ENCODE results near the gene TATDN3.

The TATDN3 gene

DNA sequence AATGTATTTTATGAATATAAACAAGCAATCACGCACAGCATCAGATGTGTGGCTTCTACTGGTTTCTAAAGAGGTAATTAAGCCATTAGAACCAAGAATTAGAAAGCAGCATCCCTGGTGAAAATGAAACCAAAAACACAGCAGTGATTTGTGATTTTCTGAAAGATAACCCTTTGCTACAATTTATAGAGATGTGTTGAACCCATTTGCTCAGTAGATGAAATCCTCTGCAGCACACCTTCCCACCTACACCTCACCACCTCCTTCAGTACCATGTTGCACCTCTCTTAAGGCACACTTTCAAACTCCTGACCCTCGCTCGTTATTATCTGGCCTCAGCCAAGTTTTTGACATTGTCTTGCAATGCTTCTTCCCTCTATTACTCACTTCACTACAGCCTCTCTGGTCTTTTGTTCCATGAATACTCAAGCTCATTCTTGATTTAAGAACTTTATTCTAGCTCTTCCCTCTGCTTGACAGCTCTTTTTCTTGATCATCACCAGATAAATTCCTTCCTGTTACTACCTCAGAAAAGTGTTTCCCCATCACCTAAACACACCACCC is 38.7 kb upstream of the TATDN3 start:
- peak overlapping the region; percentile 38 for H3K4me3 ChIP-seq (ENCODE audit: control insufficient read depth, low read depth, low read length)
- DNase-seq (ENCODE audit: low read depth), result no peak
- TF ChIP-seq, protein P1, sequence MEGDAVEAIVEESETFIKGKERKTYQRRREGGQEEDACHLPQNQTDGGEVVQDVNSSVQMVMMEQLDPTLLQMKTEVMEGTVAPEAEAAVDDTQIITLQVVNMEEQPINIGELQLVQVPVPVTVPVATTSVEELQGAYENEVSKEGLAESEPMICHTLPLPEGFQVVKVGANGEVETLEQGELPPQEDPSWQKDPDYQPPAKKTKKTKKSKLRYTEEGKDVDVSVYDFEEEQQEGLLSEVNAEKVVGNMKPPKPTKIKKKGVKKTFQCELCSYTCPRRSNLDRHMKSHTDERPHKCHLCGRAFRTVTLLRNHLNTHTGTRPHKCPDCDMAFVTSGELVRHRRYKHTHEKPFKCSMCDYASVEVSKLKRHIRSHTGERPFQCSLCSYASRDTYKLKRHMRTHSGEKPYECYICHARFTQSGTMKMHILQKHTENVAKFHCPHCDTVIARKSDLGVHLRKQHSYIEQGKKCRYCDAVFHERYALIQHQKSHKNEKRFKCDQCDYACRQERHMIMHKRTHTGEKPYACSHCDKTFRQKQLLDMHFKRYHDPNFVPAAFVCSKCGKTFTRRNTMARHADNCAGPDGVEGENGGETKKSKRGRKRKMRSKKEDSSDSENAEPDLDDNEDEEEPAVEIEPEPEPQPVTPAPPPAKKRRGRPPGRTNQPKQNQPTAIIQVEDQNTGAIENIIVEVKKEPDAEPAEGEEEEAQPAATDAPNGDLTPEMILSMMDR (IDR thresholded peaks at IDR 0.05; ENCODE audit: control insufficient read depth, insufficient read depth, low read depth, low read length, missing control alignments), result no peak

DNA sequence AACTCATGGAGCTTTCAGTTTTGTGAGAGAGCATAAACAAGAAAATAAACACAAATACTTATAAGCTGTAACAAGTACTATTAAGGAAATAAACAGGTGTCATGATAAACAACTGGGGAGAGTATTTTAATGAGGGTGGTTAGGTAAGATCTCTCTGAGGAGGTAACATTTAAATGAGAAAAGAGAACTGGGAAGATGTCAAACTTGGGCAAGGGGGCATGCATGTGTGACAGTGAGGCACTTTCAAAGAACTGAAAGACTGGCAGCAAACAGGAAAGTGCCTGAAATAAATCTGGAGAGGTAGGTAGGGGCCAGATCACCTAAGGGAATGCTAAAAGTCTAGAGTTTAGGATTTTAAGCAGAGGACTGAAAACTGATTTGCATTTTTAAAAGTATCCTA is 37.9 kb upstream of the TATDN3 start:
- H3K4me3 ChIP-seq (ENCODE audit: control insufficient read depth, low read depth, low read length), result no peak overlapping the region
- no peak for DNase-seq (ENCODE audit: low read depth)
- TF ChIP-seq, protein P1 (IDR thresholded peaks at IDR 0.05; ENCODE audit: control insufficient read depth, insufficient read depth, low read depth, low read length, missing control alignments), result no peak

DNA sequence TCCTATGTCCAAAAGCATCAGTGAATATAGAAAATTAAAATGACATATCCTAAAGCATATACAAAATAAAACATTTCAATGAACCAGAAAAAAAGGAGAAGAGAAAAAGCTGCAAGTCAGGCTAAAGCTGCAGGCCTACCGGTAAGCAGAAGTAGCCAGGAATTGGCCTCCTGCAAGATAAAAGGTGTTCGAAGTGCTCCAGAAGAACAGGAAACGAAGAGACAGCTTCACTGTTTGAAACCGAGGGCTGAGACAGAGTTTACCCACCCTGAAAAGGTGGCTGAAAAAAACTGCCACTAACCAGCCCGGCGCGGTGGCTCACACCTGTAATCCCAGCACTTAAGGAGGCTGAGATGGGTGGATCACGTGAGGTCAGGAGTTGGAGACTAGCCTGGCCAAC is 37.5 kb upstream of the TATDN3 start:
- TF ChIP-seq, protein P1 (IDR thresholded peaks at IDR 0.05; ENCODE audit: control insufficient read depth, insufficient read depth, low read depth, low read length, missing control alignments), result no peak
- DNase-seq (ENCODE audit: low read depth), result no peak

DNA sequence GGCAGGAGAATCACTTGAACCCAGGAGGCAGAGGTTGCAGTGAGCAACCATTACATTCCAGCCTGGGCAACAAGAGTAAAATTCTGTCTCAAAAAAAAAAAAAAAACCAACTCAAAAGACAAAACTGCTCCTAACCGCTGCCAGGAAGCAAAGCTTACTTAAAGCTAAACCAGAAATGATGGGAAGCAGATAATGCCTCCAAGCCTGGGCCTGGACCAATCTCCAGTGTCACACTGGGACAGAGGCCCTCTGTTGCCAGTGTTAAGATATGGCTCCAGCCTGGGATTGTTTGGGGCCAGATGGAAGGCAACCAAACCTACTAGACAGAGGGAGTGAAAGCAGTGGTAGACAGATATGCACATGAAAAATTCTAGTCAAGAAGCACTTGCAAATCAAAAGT is 37.0 kb upstream of the TATDN3 start:
- TF ChIP-seq, protein P1 (IDR thresholded peaks at IDR 0.05; ENCODE audit: control insufficient read depth, insufficient read depth, low read depth, low read length, missing control alignments), result no peak
- no peak for DNase-seq (ENCODE audit: low read depth)
- H3K4me3 ChIP-seq (ENCODE audit: control insufficient read depth, low read depth, low read length), result no peak overlapping the region

More for the DNA sequence above, 37.5 kb upstream of the TATDN3 start:
- H3K4me3 ChIP-seq (ENCODE audit: control insufficient read depth, low read depth, low read length), result no peak overlapping the region

DNA sequence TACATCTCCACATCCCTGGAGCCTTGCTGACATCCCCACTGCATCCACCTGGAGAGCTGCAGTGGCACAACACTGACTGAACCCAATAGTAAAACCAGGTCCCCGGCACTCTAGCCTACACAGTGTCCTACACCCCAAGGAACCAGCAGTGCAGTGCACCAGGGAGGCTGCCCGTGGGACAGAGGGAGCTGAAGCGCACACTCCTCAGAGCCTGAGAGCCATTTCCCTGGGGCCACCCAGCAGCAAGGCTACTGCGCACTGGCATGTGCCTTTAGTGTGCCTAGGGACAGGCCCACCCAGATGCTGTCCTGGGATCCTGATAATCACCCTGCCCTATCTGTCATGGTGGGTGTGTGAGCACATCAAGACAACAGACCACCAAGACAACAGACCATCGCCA is 32.0 kb upstream of the TATDN3 start:
- no peak for DNase-seq (ENCODE audit: low read depth)
- TF ChIP-seq, protein P1 (IDR thresholded peaks at IDR 0.05; ENCODE audit: control insufficient read depth, insufficient read depth, low read depth, low read length, missing control alignments), result no peak

DNA sequence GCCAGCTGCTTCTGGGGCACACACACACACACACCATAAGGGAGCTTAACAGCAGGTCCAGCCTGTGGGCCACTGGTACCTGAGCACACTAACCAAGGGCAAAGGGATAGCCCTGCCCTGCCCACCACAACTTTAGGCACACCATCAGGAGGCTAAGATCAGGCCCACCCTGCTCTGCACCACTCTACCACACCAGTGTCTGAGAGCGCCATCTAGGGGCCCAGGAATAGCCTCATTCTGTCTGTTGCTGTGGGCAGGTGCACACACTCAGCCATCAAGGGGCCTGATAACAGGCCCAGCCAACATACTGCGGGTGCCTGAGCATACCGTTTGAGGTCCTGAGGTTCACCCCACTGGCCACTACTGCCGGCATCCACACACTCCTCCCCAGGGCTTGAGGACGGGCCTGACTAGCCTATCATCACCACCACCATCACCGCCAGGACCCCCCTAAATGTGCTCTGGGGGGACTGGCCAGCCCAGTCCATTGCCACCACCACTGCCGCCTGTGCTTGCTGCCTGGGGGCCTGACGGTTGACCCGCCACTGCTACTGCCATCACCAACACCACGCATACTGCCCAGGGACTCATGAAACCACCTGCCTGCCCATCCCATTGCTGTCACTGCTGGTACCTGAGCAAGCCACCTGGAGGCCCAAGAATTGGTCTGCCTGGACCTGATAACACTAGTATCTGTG is 31.4 kb upstream of the TATDN3 start:
- DNase-seq (ENCODE audit: low read depth), result no peak
- TF ChIP-seq, protein P1 (IDR thresholded peaks at IDR 0.05; ENCODE audit: control insufficient read depth, insufficient read depth, low read depth, low read length, missing control alignments), result peak; percentile 57
- H3K4me3 ChIP-seq (ENCODE audit: control insufficient read depth, low read depth, low read length), result no peak overlapping the region

More for the DNA sequence above, 32.0 kb upstream of the TATDN3 start:
- H3K4me3 ChIP-seq (ENCODE audit: control insufficient read depth, low read depth, low read length), result no peak overlapping the region

All from AG09309 (cell line).